ENCODE measurements around the gene CNTROB.
"Not testable (repeated sequence)": the region's sequence is repeated elsewhere in the genome, so short reads cannot be mapped to it uniquely, and the experiment has no call there.

Gene CNTROB

DNA sequence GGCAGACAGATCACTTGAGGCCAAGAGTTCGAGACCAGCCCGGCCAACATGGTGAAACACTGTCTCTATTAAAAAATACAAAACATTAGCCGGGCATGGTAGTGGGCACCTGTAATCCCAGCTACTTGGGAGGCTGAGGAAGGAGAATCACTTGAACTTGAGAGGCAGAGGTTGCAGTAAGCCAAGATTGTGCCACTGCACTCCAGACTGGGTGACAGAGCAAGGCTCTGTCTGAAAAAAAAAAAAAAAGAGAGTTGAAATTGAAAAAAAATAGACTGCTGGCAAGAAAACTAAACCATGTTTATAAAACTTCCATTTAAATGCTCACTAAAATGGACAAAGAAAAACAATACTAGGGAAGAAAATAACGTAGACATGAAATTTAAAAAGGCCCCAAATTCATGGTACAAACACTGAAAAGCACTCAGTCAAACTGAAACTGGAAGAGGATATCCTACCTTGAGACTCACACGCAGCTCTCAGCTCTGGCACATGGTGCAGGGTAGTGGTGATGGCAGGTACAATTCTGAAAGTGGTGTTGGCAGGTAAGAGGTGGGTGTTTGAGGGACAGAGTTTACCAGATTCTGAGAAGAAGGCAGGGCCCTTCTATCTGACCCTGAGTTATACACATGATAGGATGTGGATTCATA, 19.3 kb downstream of the CNTROB start:
- Histone ChIP-seq H3K27ac (ENCODE audit: low read depth, low read length) (no peak overlapping the region), H3K4me1 (ENCODE audit: control insufficient read depth, low read length) (no peaks in the 10 kb centered on the region), H3K9me2 (replicated peaks; ENCODE audit: control insufficient read depth, low read length) (no peaks in the 10 kb centered on the region), H4K20me1 (ENCODE audit: control insufficient read depth, insufficient read depth, low read depth, low read length) (no peaks in the 10 kb centered on the region), H3F3A (ENCODE audit: control insufficient read depth, insufficient read depth) (no peaks in the 10 kb centered on the region), H3K27me3 (ENCODE audit: control insufficient read depth, low read length) (no peaks in the 10 kb centered on the region), H3K36me3 (ENCODE audit: control insufficient read depth, low read length) (peaks cover 35% of the 10 kb centered on the region), H3K4me2 (ENCODE audit: low read length) (no peak overlapping the region), H3K4me3 (ENCODE audit: low read length) (no peak overlapping the region), H3K9me3 (ENCODE audit: control insufficient read depth, insufficient read depth, low read length) (no peaks in the 10 kb centered on the region), H3K79me2 (ENCODE audit: control insufficient read depth, low read length) (no peaks in the 10 kb centered on the region)
- no peak for TF ChIP-seq EZH2phosphoT487 (IDR thresholded peaks at IDR 0.05; ENCODE audit: borderline replicate concordance, low read length)
- TF ChIP-seq, protein P1, sequence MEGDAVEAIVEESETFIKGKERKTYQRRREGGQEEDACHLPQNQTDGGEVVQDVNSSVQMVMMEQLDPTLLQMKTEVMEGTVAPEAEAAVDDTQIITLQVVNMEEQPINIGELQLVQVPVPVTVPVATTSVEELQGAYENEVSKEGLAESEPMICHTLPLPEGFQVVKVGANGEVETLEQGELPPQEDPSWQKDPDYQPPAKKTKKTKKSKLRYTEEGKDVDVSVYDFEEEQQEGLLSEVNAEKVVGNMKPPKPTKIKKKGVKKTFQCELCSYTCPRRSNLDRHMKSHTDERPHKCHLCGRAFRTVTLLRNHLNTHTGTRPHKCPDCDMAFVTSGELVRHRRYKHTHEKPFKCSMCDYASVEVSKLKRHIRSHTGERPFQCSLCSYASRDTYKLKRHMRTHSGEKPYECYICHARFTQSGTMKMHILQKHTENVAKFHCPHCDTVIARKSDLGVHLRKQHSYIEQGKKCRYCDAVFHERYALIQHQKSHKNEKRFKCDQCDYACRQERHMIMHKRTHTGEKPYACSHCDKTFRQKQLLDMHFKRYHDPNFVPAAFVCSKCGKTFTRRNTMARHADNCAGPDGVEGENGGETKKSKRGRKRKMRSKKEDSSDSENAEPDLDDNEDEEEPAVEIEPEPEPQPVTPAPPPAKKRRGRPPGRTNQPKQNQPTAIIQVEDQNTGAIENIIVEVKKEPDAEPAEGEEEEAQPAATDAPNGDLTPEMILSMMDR (IDR thresholded peaks at IDR 0.05; ENCODE audit: low read depth, low read length, poor library complexity, severe bottlenecking), result no peak

DNA sequence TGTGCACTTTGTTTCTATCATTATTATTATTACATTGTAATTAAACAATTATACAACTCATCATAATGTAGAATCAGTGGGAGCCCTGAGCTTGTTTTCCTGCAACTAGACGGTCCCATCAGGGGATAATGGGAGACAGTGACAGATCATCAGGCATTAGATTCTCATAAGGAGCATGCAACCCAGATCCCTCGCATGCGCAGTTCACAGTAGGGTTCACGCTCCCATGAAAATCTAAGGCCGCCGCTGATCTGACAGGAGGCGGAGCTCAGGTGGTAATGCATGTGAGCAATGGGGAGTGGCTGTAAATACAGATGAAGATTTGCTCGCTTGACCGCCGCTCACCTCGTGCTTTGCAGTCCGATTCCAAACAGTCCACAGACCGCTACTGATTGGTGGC, 21.3 kb downstream of the CNTROB start:
- H3K4me1 ChIP-seq (ENCODE audit: control insufficient read depth, low read length); H3F3A ChIP-seq (ENCODE audit: control insufficient read depth, insufficient read depth); H3K27ac ChIP-seq (ENCODE audit: low read depth, low read length); H4K20me1 ChIP-seq (ENCODE audit: control insufficient read depth, insufficient read depth, low read depth, low read length); H3K27me3 ChIP-seq (ENCODE audit: control insufficient read depth, low read length); H3K4me2 ChIP-seq (ENCODE audit: low read length); H3K9me3 ChIP-seq (ENCODE audit: control insufficient read depth, insufficient read depth, low read length); H3K4me3 ChIP-seq (ENCODE audit: low read length); H3K9me2 ChIP-seq (replicated peaks; ENCODE audit: control insufficient read depth, low read length); H3K79me2 ChIP-seq (ENCODE audit: control insufficient read depth, low read length): not testable (repeated sequence)
- peaks cover 20% of the 10 kb centered on the region for H3K36me3 ChIP-seq (ENCODE audit: control insufficient read depth, low read length)

DNA sequence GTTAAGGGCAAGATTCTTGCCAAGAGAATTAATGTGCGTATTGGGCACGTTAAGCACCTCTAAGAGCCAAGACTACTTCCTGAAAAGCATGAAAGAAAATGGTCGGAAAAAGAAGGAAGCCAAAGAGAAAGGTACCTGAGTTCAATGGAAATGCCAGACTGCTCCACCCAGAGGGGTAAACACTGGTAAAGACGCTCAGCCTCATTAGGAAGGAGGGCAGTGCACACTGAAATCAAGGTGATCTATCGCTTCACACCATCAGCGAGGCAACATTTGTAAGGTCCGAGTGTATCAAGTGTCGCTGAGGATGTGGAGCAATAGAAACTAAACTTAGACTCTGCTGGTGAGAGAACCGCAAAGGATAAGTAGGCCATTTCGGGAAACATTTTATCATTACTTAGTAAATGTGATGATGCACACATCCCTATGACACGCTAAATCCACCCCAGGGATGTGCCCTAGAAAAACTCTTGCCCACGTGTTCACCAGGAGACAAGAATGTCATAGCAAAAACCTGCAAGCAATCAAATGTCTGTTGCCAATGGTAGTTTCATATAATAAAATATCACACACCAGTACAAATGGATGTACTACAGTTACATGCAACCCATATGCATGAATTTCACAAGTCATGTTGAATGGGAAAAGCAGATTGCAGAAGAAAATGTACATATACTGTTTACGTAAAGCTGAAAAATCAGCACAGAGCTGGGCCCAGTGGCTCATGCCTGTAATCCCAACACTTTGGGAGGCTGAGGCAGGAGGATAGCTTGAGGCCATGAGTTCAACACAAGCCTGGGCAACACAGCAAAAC, 23.6 kb downstream of the CNTROB start:
- Histone ChIP-seq H3K4me1 (ENCODE audit: control insufficient read depth, low read length) (no peaks in the 10 kb centered on the region), H3K79me2 (ENCODE audit: control insufficient read depth, low read length) (no peaks in the 10 kb centered on the region), H3K36me3 (ENCODE audit: control insufficient read depth, low read length) (no peaks in the 10 kb centered on the region), H3K9me3 (ENCODE audit: control insufficient read depth, insufficient read depth, low read length) (no peaks in the 10 kb centered on the region), H3K27ac (ENCODE audit: low read depth, low read length) (no peak overlapping the region), H3K4me2 (ENCODE audit: low read length) (no peak overlapping the region), H3K9me2 (replicated peaks; ENCODE audit: control insufficient read depth, low read length) (no peaks in the 10 kb centered on the region), H3K27me3 (ENCODE audit: control insufficient read depth, low read length) (peaks cover 7% of the 10 kb centered on the region; the same call in 1 of the 2 replicates), H4K20me1 (ENCODE audit: control insufficient read depth, insufficient read depth, low read depth, low read length) (no peaks in the 10 kb centered on the region), H3F3A (ENCODE audit: control insufficient read depth, insufficient read depth) (no peaks in the 10 kb centered on the region), H3K4me3 (ENCODE audit: low read length) (no peak overlapping the region)
- no peak for TF ChIP-seq EZH2phosphoT487 (IDR thresholded peaks at IDR 0.05; ENCODE audit: borderline replicate concordance, low read length)
- TF ChIP-seq, protein P1 (IDR thresholded peaks at IDR 0.05; ENCODE audit: low read depth, low read length, poor library complexity, severe bottlenecking), result no peak

Measured in DOHH2 (cell line).